ENCODE data around the gene SLC16A12. TPM values are rescaled to one million over a fixed set of nuclear protein-coding genes. Genes with fewer than 3 reads are reported as not detected.

SLC16A12 gene
- total and polyA plus RNA-seq, 10 donors = 0.02 to 0.19 (median 0.12) TPM; not detected in 5

GRCh38 chr10:89555688-89556445, 20.5 kb upstream of the SLC16A12 start:
- H3K4me3 ChIP-seq = no peak overlapping the region
- no peaks in the 10 kb centered on the region for H3K4me1 ChIP-seq
- TF ChIP-seq POLR2AphosphoS5 (IDR thresholded peaks at IDR 0.05) = no peak
- no peak for TF ChIP-seq CTCF (IDR thresholded peaks at IDR 0.05 in 8 of 11, conservative IDR thresholded peaks at IDR 0.05 in 3 of 11)
- no peak for TF ChIP-seq POLR2A (IDR thresholded peaks at IDR 0.05)
- intact Hi-C loops (cut with DNase I; ENCODE audit: low total_unique reads) = no loop called here
- no peaks in the 10 kb centered on the region for H3K36me3 ChIP-seq
- H3K9me3 ChIP-seq = no peaks in the 10 kb centered on the region
- no peak overlapping the region for H3K27ac ChIP-seq
- no peaks in the 10 kb centered on the region for H3K27me3 ChIP-seq (replicated peaks in 1 of 7)
- 82 to 88% (median 86%) methylated on average over 7 of the region's 7 CpGs for WGBS, 5 donors
- no peak for DNase-seq

GRCh38 chr10:89554433-89554832, 19.0 kb upstream of the SLC16A12 start:
- WGBS, 5 donors = 71 to 87% (median 80%) methylated on average over 1 of the region's 1 CpG

GRCh38 chr10:89553064-89553734, 17.8 kb upstream of the SLC16A12 start:
- H3K4me1 ChIP-seq = no peaks in the 10 kb centered on the region
- 75 to 91% (median 80%) methylated on average over 5 of the region's 5 CpGs for WGBS, 5 donors
- intact Hi-C loops (cut with DNase I; ENCODE audit: low total_unique reads) = no loop called here
- H3K36me3 ChIP-seq = no peaks in the 10 kb centered on the region
- TF ChIP-seq POLR2AphosphoS5 (IDR thresholded peaks at IDR 0.05) = no peak
- TF ChIP-seq CTCF (IDR thresholded peaks at IDR 0.05 in 8 of 11, conservative IDR thresholded peaks at IDR 0.05 in 3 of 11) = no peak
- TF ChIP-seq POLR2A (IDR thresholded peaks at IDR 0.05) = no peak
- no peak overlapping the region for H3K4me3 ChIP-seq
- H3K9me3 ChIP-seq = no peaks in the 10 kb centered on the region
- DNase-seq = no peak
- no peak overlapping the region for H3K27ac ChIP-seq
- H3K27me3 ChIP-seq (replicated peaks in 1 of 7) = no peaks in the 10 kb centered on the region

More at GRCh38 chr10:89554433-89554832, 19.0 kb upstream of the SLC16A12 start:
- intact Hi-C loops (cut with DNase I; ENCODE audit: low total_unique reads) = no loop called here
- TF ChIP-seq POLR2AphosphoS5 (IDR thresholded peaks at IDR 0.05) = no peak
- TF ChIP-seq POLR2A (IDR thresholded peaks at IDR 0.05) = no peak
- TF ChIP-seq CTCF (IDR thresholded peaks at IDR 0.05 in 8 of 11, conservative IDR thresholded peaks at IDR 0.05 in 3 of 11) = no peak
- Histone ChIP-seq H3K4me3 (no peak overlapping the region), H3K9me3 (no peaks in the 10 kb centered on the region), H3K4me1 (no peaks in the 10 kb centered on the region), H3K27ac (no peak overlapping the region), H3K36me3 (no peaks in the 10 kb centered on the region), H3K27me3 (replicated peaks in 1 of 7) (no peaks in the 10 kb centered on the region)
- no peak for DNase-seq

GRCh38 chr10:89552213-89552612, 16.8 kb upstream of the SLC16A12 start:
- Histone ChIP-seq H3K4me1 (no peaks in the 10 kb centered on the region), H3K9me3 (no peaks in the 10 kb centered on the region), H3K27me3 (replicated peaks in 1 of 7) (no peaks in the 10 kb centered on the region), H3K36me3 (no peaks in the 10 kb centered on the region), H3K4me3 (no peak overlapping the region), H3K27ac (no peak overlapping the region)
- WGBS, 5 donors = 86 to 94% (median 89%) methylated on average over 4 of the region's 4 CpGs
- DNase-seq = no peak
- intact Hi-C loops (cut with DNase I; ENCODE audit: low total_unique reads) = no loop called here
- TF ChIP-seq CTCF (IDR thresholded peaks at IDR 0.05 in 8 of 11, conservative IDR thresholded peaks at IDR 0.05 in 3 of 11) = no peak
- no peak for TF ChIP-seq POLR2A (IDR thresholded peaks at IDR 0.05)
- TF ChIP-seq POLR2AphosphoS5 (IDR thresholded peaks at IDR 0.05) = no peak

Data from spleen (tissue), 11 donors.